ENCODE data around the gene FAM181A. TPM values are rescaled to one million over a fixed set of nuclear protein-coding genes. Genes with fewer than 3 reads are reported as not detected.

Gene FAM181A
- total RNA-seq, 1 donor from 2014 or later: not detected

DNA sequence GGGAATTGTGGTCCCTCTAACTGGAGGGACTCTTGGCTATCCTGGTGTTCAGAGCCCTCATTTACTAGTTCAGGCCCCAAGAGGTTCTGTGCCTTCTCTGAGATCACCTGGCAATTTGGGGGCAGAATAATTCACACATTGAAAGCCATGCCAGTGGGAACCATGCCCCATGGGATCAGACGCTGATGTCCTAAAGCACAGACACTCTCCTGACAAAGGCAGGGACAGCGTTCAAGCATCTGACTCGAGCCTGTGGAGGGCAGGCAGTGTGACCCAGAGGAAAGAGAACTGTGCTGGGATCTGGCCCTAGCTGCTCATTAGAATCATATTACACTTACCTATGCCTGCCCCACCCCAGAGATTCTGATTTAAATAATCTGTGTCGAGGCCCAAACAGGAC, 51.6 kb downstream of the FAM181A start:
- DNase-seq (ENCODE audit: low spot score): no peak

Other genes starting within 250 kb of the FAM181A start
- gene PRIMA1, start 138.9 kb upstream of the FAM181A start, total RNA-seq (ENCODE audit: insufficient read depth, low replicate concordance): 0.48 TPM
- 35.4 TPM for gene ASB2, start 49.2 kb downstream of the FAM181A start, total RNA-seq (ENCODE audit: insufficient read depth, low replicate concordance)
- gene CCDC197, start 70.0 kb downstream of the FAM181A start, total RNA-seq (ENCODE audit: insufficient read depth, low replicate concordance): not detected
- gene OTUB2, start 99.0 kb downstream of the FAM181A start, total RNA-seq (ENCODE audit: insufficient read depth, low replicate concordance): 1.9 TPM
- 82.1 TPM for gene DDX24, start 153.9 kb downstream of the FAM181A start, total RNA-seq (ENCODE audit: insufficient read depth, low replicate concordance)
- 1.2 TPM for gene IFI27L1, start 154.0 kb downstream of the FAM181A start, total RNA-seq (ENCODE audit: insufficient read depth, low replicate concordance)
- gene IFI27, start 183.4 kb downstream of the FAM181A start, total RNA-seq (ENCODE audit: insufficient read depth, low replicate concordance): 40.7 TPM
- gene IFI27L2, start 202.3 kb downstream of the FAM181A start, total RNA-seq (ENCODE audit: insufficient read depth, low replicate concordance): 68.9 TPM
- 0.72 TPM for gene PPP4R4, start 247.0 kb downstream of the FAM181A start, total RNA-seq (ENCODE audit: insufficient read depth, low replicate concordance)